GM12873 (cell line): Measurements from ENCODE around the gene SMIM3.

Experiments used
- TF ChIP-seq, protein P1 (sequence below): IDR thresholded peaks from 2 replicates; pipeline ENCODE4 v1.5.1; 2012; ENCODE audit warnings: low read depth, mild to moderate bottlenecking, moderate library complexity, low read length, control low read depth; ENCODE audit not compliant: insufficient read depth; ENCODE audit errors: missing control alignments

SMIM3 gene

GRCh38 chr5:150782850-150783249 is 4.3 kb downstream of the SMIM3 start:
- TF ChIP-seq, protein P1, sequence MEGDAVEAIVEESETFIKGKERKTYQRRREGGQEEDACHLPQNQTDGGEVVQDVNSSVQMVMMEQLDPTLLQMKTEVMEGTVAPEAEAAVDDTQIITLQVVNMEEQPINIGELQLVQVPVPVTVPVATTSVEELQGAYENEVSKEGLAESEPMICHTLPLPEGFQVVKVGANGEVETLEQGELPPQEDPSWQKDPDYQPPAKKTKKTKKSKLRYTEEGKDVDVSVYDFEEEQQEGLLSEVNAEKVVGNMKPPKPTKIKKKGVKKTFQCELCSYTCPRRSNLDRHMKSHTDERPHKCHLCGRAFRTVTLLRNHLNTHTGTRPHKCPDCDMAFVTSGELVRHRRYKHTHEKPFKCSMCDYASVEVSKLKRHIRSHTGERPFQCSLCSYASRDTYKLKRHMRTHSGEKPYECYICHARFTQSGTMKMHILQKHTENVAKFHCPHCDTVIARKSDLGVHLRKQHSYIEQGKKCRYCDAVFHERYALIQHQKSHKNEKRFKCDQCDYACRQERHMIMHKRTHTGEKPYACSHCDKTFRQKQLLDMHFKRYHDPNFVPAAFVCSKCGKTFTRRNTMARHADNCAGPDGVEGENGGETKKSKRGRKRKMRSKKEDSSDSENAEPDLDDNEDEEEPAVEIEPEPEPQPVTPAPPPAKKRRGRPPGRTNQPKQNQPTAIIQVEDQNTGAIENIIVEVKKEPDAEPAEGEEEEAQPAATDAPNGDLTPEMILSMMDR: no peak

- TF ChIP-seq, protein P1: no peak
Observed at GRCh38 chr5:150783422-150783928, 4.9 kb downstream of the SMIM3 start.

- TF ChIP-seq, protein P1: no peak
Observed at GRCh38 chr5:150785950-150786349, 7.4 kb downstream of the SMIM3 start.

DNA sequence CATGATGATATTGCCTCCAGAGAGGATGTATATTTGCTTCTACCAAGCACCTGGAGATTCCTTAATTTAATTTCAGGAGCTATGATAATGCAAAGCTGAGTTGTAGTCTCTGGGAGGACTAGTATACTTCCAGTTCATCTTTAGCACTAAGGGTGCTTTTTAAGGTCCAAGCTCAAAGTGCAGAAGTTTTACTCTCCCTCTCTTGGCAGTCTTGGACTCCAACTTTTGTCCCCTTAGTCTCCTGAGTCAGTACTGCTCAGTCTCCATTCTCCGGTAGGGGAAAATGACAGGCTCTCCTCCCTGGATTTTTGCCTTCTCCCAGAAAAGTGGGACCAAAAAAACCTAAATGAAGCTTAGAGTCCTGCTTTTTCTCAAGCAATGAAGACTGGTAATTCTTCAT is 8.3 kb downstream of the SMIM3 start:
- TF ChIP-seq, protein P1: no peak

DNA sequence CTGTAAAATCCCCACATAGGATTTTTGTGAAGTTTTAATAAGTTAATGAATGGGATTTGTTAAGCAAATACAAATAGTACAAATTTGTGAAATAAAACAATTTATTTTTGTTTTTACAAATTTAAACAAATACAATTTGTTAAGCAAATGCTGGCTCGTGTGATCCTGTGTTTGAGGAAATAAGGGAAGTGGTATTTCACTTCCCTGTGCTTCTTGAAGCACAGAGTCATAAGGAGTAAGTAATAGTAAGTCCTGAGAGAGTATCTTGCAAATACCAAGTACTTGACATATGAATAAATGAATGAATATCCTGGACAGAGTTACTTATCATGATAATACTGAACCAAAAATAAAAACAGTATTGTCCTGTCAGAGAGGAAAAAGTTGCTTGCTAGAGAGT is 9.1 kb downstream of the SMIM3 start:
- TF ChIP-seq, protein P1: no peak

GRCh38 chr5:150788977-150789376 is 10.4 kb downstream of the SMIM3 start:
- TF ChIP-seq, protein P1: no peak

GRCh38 chr5:150789450-150789849 is 10.9 kb downstream of the SMIM3 start:
- TF ChIP-seq, protein P1: no peak
